Measurements from ENCODE around the gene NIT1. TPM values are rescaled to one million over a fixed set of nuclear protein-coding genes. Genes with fewer than 3 reads are reported as not detected.
A peak's percentile ranks its signal among the peaks of the same experiment; 100 is the strongest.

Gene NIT1
- total RNA-seq, 3 donors from 2014 or later = 36.3 to 44.5 (median 37.0) TPM

DNA sequence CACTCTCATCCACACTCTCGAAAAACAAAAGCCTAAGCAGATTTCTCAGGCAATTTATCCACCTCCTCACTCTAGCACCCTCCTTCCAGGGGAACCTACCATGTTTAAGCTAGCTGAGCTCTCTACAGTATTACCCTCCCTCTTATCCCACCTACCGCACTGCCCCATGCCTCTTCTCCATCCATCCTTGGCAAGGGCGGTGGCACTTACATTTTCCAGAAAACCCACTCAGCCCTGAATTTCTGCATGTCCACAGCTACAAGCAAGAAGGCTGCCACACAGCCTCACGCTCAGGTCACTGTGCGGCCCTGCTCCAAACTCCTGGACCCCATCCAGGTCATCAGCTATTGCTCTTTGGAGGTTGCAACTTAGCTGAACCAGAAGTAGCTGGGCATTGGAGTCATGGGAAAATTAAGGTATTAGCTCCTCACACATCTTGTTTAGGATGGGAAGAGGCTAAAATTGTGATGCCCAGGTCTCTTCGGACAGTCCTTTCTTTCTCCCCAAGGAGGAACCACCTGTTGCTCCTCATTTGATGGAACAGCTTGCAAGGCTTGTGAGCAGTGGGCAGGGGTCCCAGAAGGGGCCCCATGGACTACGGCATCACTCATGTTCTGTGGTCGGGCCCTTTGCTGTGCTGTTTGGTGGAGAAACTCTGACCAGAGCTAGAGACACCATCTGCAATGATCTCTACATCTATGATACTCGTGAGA is 18.7 kb upstream of the NIT1 start:
- Histone ChIP-seq H3K27ac (peak overlapping the region in 1 of 2 donors; percentile 82), H3K4me3 (peak overlapping the region in 2 of 3 donors; percentile 71 to 80), H3K4me1 (peaks cover 0 to 3% of the 10 kb centered on the region in 2 donors), H3K27me3 (no peaks in the 10 kb centered on the region), H3K9me3 (no peaks in the 10 kb centered on the region), H3K36me3 (no peaks in the 10 kb centered on the region)
- DNase-seq (ENCODE audit: low spot score in 2 of 2) = peak in 1 of 2 donors; percentile 48
- no peak for TF ChIP-seq CTCF (IDR thresholded peaks at IDR 0.05)
- no peak for TF ChIP-seq POLR2A (IDR thresholded peaks at IDR 0.05)
- no peak for TF ChIP-seq POLR2AphosphoS5 (IDR thresholded peaks at IDR 0.05)
- intact Hi-C loops (cut with DNase I; ENCODE audit: low total_unique reads) = no loop called here

GRCh38 chr1:161100556-161100955 is 17.3 kb upstream of the NIT1 start:
- H3K4me1 ChIP-seq = peaks cover 0 to 3% of the 10 kb centered on the region in 2 donors
- DNase-seq (ENCODE audit: low spot score in 2 of 2) = no peak
- no peaks in the 10 kb centered on the region for H3K27me3 ChIP-seq
- H3K36me3 ChIP-seq = no peaks in the 10 kb centered on the region
- no peak overlapping the region for H3K4me3 ChIP-seq
- no peak for TF ChIP-seq CTCF (IDR thresholded peaks at IDR 0.05)
- TF ChIP-seq POLR2A (IDR thresholded peaks at IDR 0.05) = no peak
- TF ChIP-seq POLR2AphosphoS5 (IDR thresholded peaks at IDR 0.05) = no peak
- no peak overlapping the region for H3K27ac ChIP-seq
- intact Hi-C loops (cut with DNase I; ENCODE audit: low total_unique reads) = no loop called here
- no peaks in the 10 kb centered on the region for H3K9me3 ChIP-seq

DNA sequence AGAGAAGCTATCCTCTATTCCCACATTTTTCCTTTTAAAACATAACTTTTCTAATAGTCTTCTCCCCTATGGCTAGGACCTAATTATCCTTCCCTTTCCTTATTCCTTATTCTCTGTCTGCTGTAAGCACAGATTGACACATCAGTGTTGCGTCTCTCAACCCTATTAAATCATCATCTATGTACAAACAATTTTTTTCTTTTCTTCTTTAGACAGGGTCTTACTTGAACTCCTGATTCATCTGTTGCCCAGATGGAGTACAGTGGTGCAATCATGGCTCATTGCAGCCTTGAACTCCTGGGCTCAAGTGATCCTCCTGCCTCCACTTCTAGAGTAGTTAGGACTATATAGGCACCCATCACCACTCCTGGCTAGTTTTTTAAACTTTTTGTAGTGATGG is 11.5 kb upstream of the NIT1 start:
- no peaks in the 10 kb centered on the region for H3K9me3 ChIP-seq
- H3K36me3 ChIP-seq = no peaks in the 10 kb centered on the region
- no peaks in the 10 kb centered on the region for H3K27me3 ChIP-seq
- no peak for TF ChIP-seq POLR2A (IDR thresholded peaks at IDR 0.05)
- no peak for TF ChIP-seq POLR2AphosphoS5 (IDR thresholded peaks at IDR 0.05)
- TF ChIP-seq CTCF (IDR thresholded peaks at IDR 0.05) = no peak
- H3K4me1 ChIP-seq = no peaks in the 10 kb centered on the region
- no peak overlapping the region for H3K4me3 ChIP-seq
- intact Hi-C loops (cut with DNase I; ENCODE audit: low total_unique reads) = no loop called here
- DNase-seq (ENCODE audit: low spot score in 2 of 2) = no peak
- no peak overlapping the region for H3K27ac ChIP-seq

DNA sequence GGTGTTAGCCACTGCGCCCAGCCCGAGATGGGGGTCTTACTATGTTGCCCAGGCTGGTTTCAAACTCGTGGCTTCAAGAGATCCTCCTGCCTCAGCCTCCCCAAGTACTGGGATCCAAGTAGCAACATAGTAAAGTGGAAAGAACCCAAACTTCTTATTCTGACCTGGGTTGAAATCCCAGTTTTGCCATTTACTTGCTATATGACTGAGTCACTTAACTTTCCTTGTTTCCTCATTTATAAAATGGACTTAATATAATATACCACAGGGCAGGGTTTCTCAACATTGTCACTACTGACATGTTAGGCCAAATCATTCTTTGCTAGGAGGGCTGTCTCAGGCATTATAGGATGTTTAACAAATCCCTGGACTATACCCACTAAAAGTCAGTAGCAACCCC is 6.8 kb upstream of the NIT1 start:
- Histone ChIP-seq H3K36me3 (no peaks in the 10 kb centered on the region), H3K4me3 (no peak overlapping the region), H3K27ac (no peak overlapping the region), H3K4me1 (no peaks in the 10 kb centered on the region), H3K9me3 (no peaks in the 10 kb centered on the region), H3K27me3 (no peaks in the 10 kb centered on the region)
- no peak for DNase-seq (ENCODE audit: low spot score in 2 of 2)
- no peak for TF ChIP-seq POLR2A (IDR thresholded peaks at IDR 0.05)
- TF ChIP-seq CTCF (IDR thresholded peaks at IDR 0.05) = no peak
- no peak for TF ChIP-seq POLR2AphosphoS5 (IDR thresholded peaks at IDR 0.05)
- intact Hi-C loops (cut with DNase I; ENCODE audit: low total_unique reads) = loop anchor here (10.0 kb wide), 1 partner anchor 386 kb away; no protein-coding TSS in a partner anchor

GRCh38 chr1:161111527-161111926 is 6.4 kb upstream of the NIT1 start:
- TF ChIP-seq POLR2AphosphoS5 (IDR thresholded peaks at IDR 0.05) = no peak
- TF ChIP-seq CTCF (IDR thresholded peaks at IDR 0.05) = no peak
- TF ChIP-seq POLR2A (IDR thresholded peaks at IDR 0.05) = no peak
- Histone ChIP-seq H3K4me3 (no peak overlapping the region), H3K9me3 (no peaks in the 10 kb centered on the region), H3K4me1 (peaks cover 0 to under 1% of the 10 kb centered on the region in 2 donors), H3K27me3 (no peaks in the 10 kb centered on the region), H3K27ac (no peak overlapping the region), H3K36me3 (no peaks in the 10 kb centered on the region)
- intact Hi-C loops (cut with DNase I; ENCODE audit: low total_unique reads) = loop anchor here (10.0 kb wide), 1 partner anchor 387 kb away; no protein-coding TSS in a partner anchor
- DNase-seq (ENCODE audit: low spot score in 2 of 2) = no peak

Data from breast epithelium (tissue), 4 donors.